Measurements from ENCODE around the gene LRRTM1.

LRRTM1 gene, protein sequence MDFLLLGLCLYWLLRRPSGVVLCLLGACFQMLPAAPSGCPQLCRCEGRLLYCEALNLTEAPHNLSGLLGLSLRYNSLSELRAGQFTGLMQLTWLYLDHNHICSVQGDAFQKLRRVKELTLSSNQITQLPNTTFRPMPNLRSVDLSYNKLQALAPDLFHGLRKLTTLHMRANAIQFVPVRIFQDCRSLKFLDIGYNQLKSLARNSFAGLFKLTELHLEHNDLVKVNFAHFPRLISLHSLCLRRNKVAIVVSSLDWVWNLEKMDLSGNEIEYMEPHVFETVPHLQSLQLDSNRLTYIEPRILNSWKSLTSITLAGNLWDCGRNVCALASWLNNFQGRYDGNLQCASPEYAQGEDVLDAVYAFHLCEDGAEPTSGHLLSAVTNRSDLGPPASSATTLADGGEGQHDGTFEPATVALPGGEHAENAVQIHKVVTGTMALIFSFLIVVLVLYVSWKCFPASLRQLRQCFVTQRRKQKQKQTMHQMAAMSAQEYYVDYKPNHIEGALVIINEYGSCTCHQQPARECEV

DNA sequence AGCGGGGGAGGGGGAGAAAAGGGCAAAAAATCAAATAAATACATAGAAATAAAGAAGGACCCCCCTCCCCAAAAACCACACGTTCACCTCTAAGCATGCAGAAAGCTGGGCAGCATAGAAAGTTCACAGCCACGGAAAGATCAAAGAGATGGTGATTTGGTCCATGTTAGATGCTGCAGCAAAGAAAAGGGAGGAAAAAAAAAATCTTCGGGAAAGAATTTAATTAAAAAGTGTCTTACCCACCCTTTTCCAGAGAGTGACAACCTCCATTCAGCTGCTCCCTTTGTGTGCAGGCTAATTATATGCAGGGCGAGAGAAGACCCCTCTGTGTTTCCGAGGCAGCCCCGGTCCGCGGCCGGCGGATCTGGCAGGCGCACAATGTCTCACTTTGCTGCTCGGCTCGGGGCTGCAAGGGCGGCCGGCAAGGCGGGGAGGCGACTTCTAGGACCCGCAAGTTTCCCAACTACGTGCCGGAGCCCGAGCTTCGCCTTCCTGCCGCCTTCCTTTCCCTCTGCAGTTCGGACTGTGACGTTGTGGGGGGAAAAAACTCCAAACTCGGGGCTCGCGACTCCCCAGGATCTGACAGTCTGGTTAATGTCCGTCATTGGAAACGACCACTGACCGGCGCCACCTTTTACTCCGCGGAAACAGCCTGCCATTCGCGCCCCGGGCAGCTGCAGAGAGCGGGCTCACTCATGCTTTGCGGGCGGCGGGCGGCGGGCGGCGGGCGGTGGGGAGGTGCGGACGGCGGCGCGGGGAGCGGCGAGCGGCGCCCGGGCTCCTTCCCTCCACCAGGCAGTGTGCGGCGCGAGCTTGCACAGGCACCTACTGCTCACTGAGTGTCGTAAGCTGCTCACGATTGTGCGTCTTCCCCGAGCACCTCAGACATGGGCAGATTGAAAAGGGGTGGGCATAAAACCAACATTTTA lies at the start of gene LRRTM1:
LRRTM1 (minus strand) TSS at position 844 of the 929 bp plus-strand sequence. CDS start 933 bp downstream, outside the sequence.
- no peak for DNase-seq (ENCODE audit: low spot score)

DNA sequence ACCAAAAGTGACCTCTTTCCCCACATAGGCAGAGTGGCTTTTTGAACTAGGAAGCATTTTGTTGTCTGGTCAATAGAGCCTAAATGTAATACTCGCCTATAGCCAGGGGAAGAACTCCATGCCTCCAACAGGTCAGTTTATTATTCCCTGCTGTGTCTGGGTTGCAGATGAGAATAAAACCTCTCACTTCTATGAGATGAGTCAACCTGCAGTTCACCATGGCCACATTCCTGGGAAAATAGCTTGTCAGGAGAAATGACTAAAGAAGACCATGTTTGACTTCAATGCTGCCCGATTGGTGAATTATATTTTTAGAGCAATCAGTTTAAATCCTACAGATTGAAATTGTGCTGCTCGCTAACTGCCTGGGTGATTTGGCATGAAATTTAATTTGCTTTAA lies 46.7 kb upstream of the LRRTM1 start:
- no peak for DNase-seq (ENCODE audit: low spot score)

DNA sequence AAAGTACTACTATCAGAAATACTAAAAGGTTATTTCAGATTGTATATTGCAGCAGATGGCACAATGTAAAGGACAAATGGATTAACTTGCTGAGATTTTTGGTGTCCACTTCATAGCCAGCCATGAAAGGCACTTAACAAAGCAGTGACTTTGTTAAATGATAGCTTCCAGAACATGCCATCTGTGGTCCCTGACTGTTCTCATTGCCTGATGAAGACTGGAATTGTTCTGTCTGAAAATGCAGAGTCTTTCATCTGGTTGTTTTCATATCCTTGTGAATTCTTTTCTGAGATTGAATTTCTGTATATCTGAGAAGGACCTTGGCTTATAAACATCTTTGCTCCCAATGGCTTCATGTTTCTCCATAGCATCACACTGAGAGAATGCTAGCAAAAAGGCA lies 44.4 kb upstream of the LRRTM1 start:
- peak; percentile 76 for DNase-seq (ENCODE audit: low spot score)

- no peak for DNase-seq (ENCODE audit: low spot score)
These were observed 43.5 kb upstream of the LRRTM1 start for GRCh38 chr2:80348078-80348477.

DNA sequence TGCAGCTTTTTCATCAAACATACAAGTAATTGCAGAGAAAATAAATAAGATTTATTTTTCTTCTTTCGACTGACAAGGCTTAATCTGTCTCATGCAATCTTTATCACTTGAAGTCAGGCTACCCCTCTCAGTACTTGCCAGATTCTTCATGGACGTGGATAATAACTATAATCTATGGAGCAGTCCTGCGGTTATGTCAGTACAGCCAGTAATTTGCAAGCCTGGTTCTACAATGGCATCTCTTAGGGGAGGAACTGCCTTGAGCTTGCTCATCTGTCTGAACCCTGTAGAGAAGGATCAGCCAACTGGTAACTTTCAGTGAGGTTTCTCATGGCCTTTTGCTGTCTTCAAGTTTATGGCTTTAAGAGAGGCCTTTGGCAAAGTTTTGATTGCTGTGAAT lies 35.5 kb upstream of the LRRTM1 start:
- DNase-seq (ENCODE audit: low spot score): no peak

- no peak for DNase-seq (ENCODE audit: low spot score)
These were observed 34.2 kb upstream of the LRRTM1 start for GRCh38 chr2:80338794-80339193.

DNA sequence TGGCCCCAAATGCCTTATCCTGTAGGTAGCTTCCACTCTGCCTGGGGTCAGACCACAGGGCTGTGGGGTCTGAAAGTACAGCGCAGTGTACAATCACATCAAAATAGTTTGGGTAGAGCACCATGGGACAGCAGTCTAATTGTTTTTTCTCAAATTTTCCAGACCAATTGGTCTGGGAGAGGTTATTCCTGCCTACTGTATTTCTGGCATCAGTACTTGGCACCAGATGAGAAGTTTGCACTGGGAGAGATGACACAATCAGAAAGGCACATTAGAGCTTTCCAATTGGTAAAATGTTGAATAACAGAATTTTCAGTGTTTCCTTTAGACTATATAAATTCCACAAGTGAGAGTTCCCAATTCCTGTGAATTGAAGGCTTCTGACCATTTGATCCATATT lies 30.9 kb upstream of the LRRTM1 start:
- DNase-seq (ENCODE audit: low spot score): no peak

GRCh38 chr2:80333886-80334285 lies 29.3 kb upstream of the LRRTM1 start:
- no peak for DNase-seq (ENCODE audit: low spot score)

GRCh38 chr2:80330527-80331450 lies 26.2 kb upstream of the LRRTM1 start:
- DNase-seq (ENCODE audit: low spot score): no peak

GRCh38 chr2:80329491-80329890 lies 24.9 kb upstream of the LRRTM1 start:
- DNase-seq (ENCODE audit: low spot score): no peak

- no peak for DNase-seq (ENCODE audit: low spot score)
These were observed 23.6 kb upstream of the LRRTM1 start for GRCh38 chr2:80328159-80328571.

GRCh38 chr2:80326861-80327260 lies 22.3 kb upstream of the LRRTM1 start:
- no peak for DNase-seq (ENCODE audit: low spot score)

DNA sequence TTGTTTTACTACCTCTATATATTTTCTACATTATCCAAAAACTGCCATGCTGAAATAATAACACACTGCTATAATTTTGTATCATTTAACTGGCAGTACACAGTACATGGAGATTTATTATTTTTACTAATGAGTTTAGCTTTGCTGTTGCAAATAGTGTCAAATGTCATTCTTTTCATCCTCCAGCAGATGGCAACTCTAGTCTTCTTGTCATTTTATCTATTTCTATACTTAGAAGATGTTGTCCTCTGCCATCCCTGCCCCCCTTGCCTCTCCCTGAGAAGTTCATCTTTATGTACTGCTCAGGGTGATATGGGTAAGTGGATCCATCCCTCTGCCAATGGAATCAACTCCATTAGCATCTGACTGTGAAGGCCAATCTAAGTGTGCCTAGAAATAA lies 21.7 kb upstream of the LRRTM1 start:
- DNase-seq (ENCODE audit: low spot score): peak; percentile 80

DNA sequence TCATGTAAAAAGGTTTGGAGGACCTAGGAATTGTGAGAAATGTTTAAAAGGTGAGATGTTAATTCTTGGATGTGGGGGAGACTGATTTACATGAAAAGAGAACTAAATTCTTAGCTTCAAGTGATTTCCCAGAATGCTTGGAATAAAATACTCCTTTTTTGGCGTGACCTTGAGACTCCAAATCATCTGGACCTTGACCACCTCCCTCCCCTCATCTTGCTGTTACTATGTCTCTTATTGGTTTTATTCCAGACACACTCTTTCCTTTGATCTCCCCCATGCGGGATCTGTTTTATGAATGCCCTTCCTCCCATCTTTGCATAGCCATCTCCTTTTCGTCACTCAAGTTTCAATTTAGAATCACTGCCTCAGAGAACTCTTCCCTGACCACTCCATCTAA lies 20.0 kb upstream of the LRRTM1 start:
- DNase-seq (ENCODE audit: low spot score): no peak

- DNase-seq (ENCODE audit: low spot score): no peak
These were observed 19.1 kb upstream of the LRRTM1 start for GRCh38 chr2:80323610-80324009.

- DNase-seq (ENCODE audit: low spot score): no peak
These were observed 18.4 kb upstream of the LRRTM1 start for GRCh38 chr2:80322958-80323357.

DNA sequence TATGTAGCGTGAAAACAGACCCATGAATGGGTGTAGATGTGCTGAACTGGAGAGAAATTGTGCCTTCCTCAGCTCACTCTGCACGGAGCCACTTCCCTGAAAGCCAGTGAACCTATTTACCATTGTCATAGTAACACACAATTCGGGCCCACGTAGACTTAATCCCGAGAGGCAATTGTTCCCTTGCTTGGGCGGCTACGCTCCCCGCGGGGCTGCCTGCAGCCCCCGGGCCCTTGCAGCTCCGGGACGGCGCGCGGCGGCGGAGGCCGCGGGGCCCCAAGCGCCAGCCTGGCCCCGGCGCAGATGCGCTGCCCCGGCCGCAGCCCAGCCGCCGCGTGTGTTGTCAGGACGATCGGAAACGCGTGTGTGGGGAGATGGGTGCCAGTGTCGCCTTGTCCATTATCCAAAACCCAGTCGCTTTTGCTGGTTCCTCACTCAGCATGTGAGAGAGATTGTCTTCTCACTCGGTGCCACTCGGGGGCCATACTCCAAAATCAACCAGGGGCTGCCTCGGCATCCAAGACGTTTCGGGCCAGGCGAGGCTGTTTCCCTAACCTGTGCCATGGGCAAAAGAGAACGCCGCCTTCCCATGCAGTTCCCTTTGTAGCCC lies 17.9 kb upstream of the LRRTM1 start:
- DNase-seq (ENCODE audit: low spot score): no peak

GRCh38 chr2:80312282-80312839 lies 7.8 kb upstream of the LRRTM1 start:
- DNase-seq (ENCODE audit: low spot score): no peak

- no peak for DNase-seq (ENCODE audit: low spot score)
These were observed 6.8 kb upstream of the LRRTM1 start for GRCh38 chr2:80311304-80311703.

DNA sequence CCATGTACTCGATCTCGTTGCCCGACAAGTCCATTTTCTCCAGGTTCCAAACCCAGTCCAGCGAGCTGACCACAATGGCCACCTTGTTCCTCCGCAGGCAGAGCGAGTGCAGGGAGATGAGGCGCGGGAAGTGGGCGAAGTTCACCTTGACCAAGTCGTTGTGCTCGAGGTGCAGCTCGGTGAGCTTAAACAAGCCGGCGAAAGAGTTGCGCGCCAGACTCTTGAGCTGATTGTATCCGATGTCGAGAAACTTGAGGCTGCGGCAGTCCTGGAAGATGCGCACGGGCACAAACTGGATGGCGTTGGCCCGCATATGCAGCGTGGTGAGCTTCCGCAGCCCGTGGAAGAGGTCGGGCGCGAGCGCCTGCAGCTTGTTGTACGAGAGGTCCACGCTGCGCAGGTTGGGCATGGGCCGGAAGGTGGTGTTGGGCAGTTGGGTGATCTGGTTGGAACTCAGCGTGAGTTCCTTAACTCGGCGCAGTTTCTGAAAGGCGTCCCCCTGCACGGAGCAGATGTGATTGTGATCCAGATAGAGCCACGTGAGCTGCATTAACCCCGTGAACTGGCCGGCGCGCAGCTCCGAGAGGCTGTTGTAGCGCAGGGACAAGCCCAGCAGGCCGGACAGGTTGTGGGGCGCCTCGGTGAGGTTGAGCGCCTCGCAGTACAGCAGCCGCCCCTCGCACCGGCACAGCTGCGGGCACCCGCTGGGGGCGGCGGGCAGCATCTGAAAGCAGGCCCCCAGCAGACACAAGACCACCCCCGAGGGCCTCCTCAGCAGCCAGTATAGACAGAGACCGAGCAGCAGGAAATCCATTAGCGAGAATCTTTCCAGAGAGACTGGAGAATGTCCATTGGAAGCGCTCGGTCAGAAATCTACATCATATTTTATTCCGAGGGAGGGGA lies 1.3 kb downstream of the LRRTM1 start:
- no peak for DNase-seq (ENCODE audit: low spot score)

All from pons (tissue), 1 donor.